Measurements from ENCODE around the gene RIPK4. TPM values are rescaled to one million over a fixed set of nuclear protein-coding genes. Genes with fewer than 3 reads are reported as not detected.
"Not testable (repeated sequence)": the region's sequence is repeated elsewhere in the genome, so short reads cannot be mapped to it uniquely, and the experiment has no call there.

RIPK4 gene
- total RNA-seq, 1 donor from 2014 or later: 1.9 TPM

- no peak for DNase-seq (ENCODE audit: extremely low read depth, low read depth, low spot score)
These were observed 29.7 kb upstream of the RIPK4 start for GRCh38 chr21:41796476-41797080.

GRCh38 chr21:41795726-41796125 is 28.9 kb upstream of the RIPK4 start:
- DNase-seq (ENCODE audit: extremely low read depth, low read depth, low spot score): no peak

- DNase-seq (ENCODE audit: extremely low read depth, low read depth, low spot score): no peak
These were observed 27.7 kb upstream of the RIPK4 start for GRCh38 chr21:41794600-41794999.

GRCh38 chr21:41792711-41793110 is 25.9 kb upstream of the RIPK4 start:
- DNase-seq (ENCODE audit: extremely low read depth, low read depth, low spot score): no peak

- no peak for DNase-seq (ENCODE audit: extremely low read depth, low read depth, low spot score)
These were observed 19.7 kb upstream of the RIPK4 start for GRCh38 chr21:41786509-41786987.

GRCh38 chr21:41785262-41785661 is 18.4 kb upstream of the RIPK4 start:
- DNase-seq (ENCODE audit: extremely low read depth, low read depth, low spot score): not testable (repeated sequence)

- DNase-seq (ENCODE audit: extremely low read depth, low read depth, low spot score): no peak
These were observed 17.7 kb upstream of the RIPK4 start for GRCh38 chr21:41784456-41785102.

GRCh38 chr21:41783476-41784180 is 16.8 kb upstream of the RIPK4 start:
- no peak for DNase-seq (ENCODE audit: extremely low read depth, low read depth, low spot score)

GRCh38 chr21:41781050-41781410 is 14.2 kb upstream of the RIPK4 start:
- DNase-seq (ENCODE audit: extremely low read depth, low read depth, low spot score): no peak

GRCh38 chr21:41780337-41781049 is 13.6 kb upstream of the RIPK4 start:
- DNase-seq (ENCODE audit: extremely low read depth, low read depth, low spot score): no peak

GRCh38 chr21:41779659-41780058 is 12.8 kb upstream of the RIPK4 start:
- DNase-seq (ENCODE audit: extremely low read depth, low read depth, low spot score): no peak

- no peak for DNase-seq (ENCODE audit: extremely low read depth, low read depth, low spot score)
These were observed 12.2 kb upstream of the RIPK4 start for GRCh38 chr21:41778930-41779600.

- DNase-seq (ENCODE audit: extremely low read depth, low read depth, low spot score): no peak
These were observed 11.3 kb upstream of the RIPK4 start for GRCh38 chr21:41777951-41778815.

- DNase-seq (ENCODE audit: extremely low read depth, low read depth, low spot score): no peak
These were observed 9.9 kb upstream of the RIPK4 start for GRCh38 chr21:41776778-41777177.

- DNase-seq (ENCODE audit: extremely low read depth, low read depth, low spot score): no peak
These were observed 8.3 kb upstream of the RIPK4 start for GRCh38 chr21:41775149-41775472.

- no peak for DNase-seq (ENCODE audit: extremely low read depth, low read depth, low spot score)
These were observed 7.8 kb upstream of the RIPK4 start for GRCh38 chr21:41774467-41775148.

GRCh38 chr21:41772351-41773080 is 5.7 kb upstream of the RIPK4 start:
- DNase-seq (ENCODE audit: extremely low read depth, low read depth, low spot score): no peak

- DNase-seq (ENCODE audit: extremely low read depth, low read depth, low spot score): no peak
These were observed 4.7 kb upstream of the RIPK4 start for GRCh38 chr21:41771625-41771945.
